Activated gamma-delta T cell treated with anti-CD3 and anti-CD28 coated beads, Interleukin-2, amount 50 U/mL, for 16 hours (primary cell): ENCODE data around the gene ACKR3.

Experiments
- DNase-seq: peaks from one replicate; pipeline ENCODE4 v3.0.0-alpha.2; 2020; ENCODE audit warnings: low read depth

The ACKR3 gene

GRCh38 chr2:236570081-236570868, 650 bp downstream of the ACKR3 start:
- no peak for DNase-seq

- no peak for DNase-seq
Observed at GRCh38 chr2:236571145-236571544, 1.5 kb downstream of the ACKR3 start.

- DNase-seq = no peak
Observed at GRCh38 chr2:236572482-236572881, 2.9 kb downstream of the ACKR3 start.

- no peak for DNase-seq
Observed at GRCh38 chr2:236573066-236573929, 3.7 kb downstream of the ACKR3 start.

GRCh38 chr2:236574000-236574399, 4.4 kb downstream of the ACKR3 start:
- no peak for DNase-seq

GRCh38 chr2:236574424-236575145, 5.0 kb downstream of the ACKR3 start:
- no peak for DNase-seq

GRCh38 chr2:236575510-236575909, 5.9 kb downstream of the ACKR3 start:
- DNase-seq = no peak

GRCh38 chr2:236576087-236576486, 6.5 kb downstream of the ACKR3 start:
- no peak for DNase-seq

- DNase-seq = no peak
Observed at GRCh38 chr2:236576953-236577352, 7.3 kb downstream of the ACKR3 start.

GRCh38 chr2:236577481-236578410, 8.1 kb downstream of the ACKR3 start:
- no peak for DNase-seq

- no peak for DNase-seq
Observed at GRCh38 chr2:236578411-236578846, 8.8 kb downstream of the ACKR3 start.

- no peak for DNase-seq
Observed at GRCh38 chr2:236579048-236579745, 9.6 kb downstream of the ACKR3 start.

GRCh38 chr2:236579746-236580315, 10.2 kb downstream of the ACKR3 start:
- DNase-seq = no peak

- no peak for DNase-seq
Observed at GRCh38 chr2:236580746-236581355, 11.2 kb downstream of the ACKR3 start.

- DNase-seq = no peak
Observed at GRCh38 chr2:236581546-236581945, 11.9 kb downstream of the ACKR3 start.

- no peak for DNase-seq
Observed at GRCh38 chr2:236582968-236583367, 13.3 kb downstream of the ACKR3 start.

- DNase-seq = no peak
Observed at GRCh38 chr2:236583621-236584203, 14.1 kb downstream of the ACKR3 start.

- no peak for DNase-seq
Observed at GRCh38 chr2:236584521-236585384, 15.1 kb downstream of the ACKR3 start.

GRCh38 chr2:236585966-236586365, 16.3 kb downstream of the ACKR3 start:
- DNase-seq = no peak
